ENCODE measurements around the gene DPY19L2.
A peak's percentile ranks its signal among the peaks of the same experiment; 100 is the strongest.
"Not testable (repeated sequence)": the region's sequence is repeated elsewhere in the genome, so short reads cannot be mapped to it uniquely, and the experiment has no call there.

Gene DPY19L2

DNA sequence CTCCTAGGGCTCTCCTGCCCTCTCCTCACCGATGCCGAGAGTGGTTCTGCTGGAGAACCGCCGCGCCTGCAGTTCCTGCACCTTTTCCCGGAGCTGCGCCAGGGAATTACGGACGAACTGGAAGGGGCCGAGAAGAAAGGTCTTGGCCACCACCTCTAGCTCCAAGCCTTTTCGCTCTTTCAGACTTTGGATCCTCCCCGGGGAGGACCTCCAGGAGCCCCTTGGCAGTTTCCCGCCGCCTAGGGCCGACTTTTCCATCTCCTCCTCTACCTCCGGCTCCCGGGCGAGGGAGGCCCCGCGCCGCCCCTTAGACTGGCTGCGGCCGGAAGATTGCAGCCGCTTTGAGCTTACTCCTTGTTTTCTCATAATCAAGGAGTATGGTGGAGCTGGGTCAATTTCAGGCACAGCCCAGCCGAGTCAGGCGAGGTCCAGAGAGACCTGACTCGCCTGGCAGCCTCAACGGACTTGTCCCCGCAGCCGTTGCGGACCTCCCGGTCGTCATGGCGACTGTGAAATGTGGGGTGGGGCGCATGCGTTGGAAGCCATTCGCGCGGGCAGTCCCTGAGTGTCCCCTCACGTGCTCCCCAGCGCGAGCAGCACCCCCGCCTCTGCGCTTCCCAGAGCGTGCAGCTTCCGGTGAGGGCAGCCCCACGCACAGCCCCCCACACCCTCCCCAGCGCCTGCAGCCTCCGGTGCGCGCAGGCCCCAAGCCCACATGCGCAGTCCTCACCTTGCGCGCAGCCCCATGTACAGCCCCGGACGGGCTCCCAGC is at the start of gene DPY19L2:
DPY19L2 (minus strand) TSS at position 466 of the 772 bp plus-strand sequence; CDS start at position 366, 100 bp downstream.
- peak within 1 kb of the TSS; percentile 60 to 76 for H3K4me3 ChIP-seq (ENCODE audit: low read depth in 1 of 2, low read length in 2 of 2)
- H3K9me3 ChIP-seq (ENCODE audit: control insufficient read depth in 1 of 2, low read length in 2 of 2), result no peaks in the 10 kb centered on the region
- no peaks in the 10 kb centered on the region for H3K36me3 ChIP-seq (ENCODE audit: control insufficient read depth in 1 of 2, insufficient read depth in 2 of 2, low read length in 2 of 2)
- H3K27me3 ChIP-seq (ENCODE audit: low read depth, low read length), result no peaks in the 10 kb centered on the region
- peak within 1 kb of the TSS; percentile 45 for H3K27ac ChIP-seq (ENCODE audit: low read length)
- H3K4me1 ChIP-seq (ENCODE audit: control insufficient read depth in 1 of 2, insufficient read depth in 2 of 2, low read length in 2 of 2), result no peaks in the 10 kb centered on the region

DNA sequence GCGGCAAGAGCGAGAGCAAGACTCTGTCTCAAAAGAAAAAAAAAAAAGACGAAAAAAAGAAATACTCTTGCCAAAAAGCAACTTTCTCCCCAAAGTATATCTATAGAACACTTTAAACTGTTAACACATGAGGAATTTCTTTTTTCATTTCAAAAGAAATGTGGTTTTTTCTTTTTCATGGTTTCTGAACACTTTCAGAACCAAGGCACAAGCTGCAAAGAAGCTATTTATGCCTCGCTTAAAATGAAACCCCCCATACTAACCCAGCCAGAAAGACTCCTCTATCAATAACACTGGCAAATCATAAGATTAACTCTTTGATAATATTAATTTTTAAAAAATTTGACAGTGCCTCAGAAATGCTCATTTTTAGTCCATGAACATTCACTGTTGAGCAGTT is 48.6 kb upstream of the DPY19L2 start:
- H3K4me1 ChIP-seq (ENCODE audit: control insufficient read depth in 1 of 2, insufficient read depth in 2 of 2, low read length in 2 of 2); H3K27ac ChIP-seq (ENCODE audit: low read length); H3K36me3 ChIP-seq (ENCODE audit: control insufficient read depth in 1 of 2, insufficient read depth in 2 of 2, low read length in 2 of 2); H3K9me3 ChIP-seq (ENCODE audit: control insufficient read depth in 1 of 2, low read length in 2 of 2); H3K4me3 ChIP-seq (ENCODE audit: low read depth in 1 of 2, low read length in 2 of 2); H3K27me3 ChIP-seq (ENCODE audit: low read depth, low read length): not testable (repeated sequence)

DNA sequence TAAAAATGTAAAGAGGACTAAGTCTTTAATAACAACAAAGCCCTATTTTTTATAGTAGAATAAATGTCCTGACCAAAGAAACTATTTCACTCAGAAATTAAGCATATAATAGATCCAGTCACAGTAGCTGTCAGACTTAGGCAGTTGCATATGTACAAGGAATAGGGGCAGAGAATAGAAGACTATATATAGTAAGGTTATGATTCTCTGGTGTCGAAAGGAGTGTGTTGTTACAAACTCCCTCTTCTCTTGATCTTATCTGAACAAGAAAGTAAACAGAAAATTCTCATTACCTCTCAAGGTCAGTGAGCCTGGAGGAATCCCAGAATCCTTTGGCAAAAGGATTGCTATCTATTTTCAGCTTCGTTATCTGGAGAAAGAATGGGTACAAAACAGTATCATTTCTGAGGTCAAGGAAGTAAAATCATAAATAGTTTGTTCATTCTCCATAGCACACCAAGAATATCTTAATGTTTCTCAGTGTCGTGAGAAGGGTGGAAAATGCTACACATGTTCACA is 46.9 kb upstream of the DPY19L2 start:
- not testable (repeated sequence) for H3K4me1 ChIP-seq (ENCODE audit: control insufficient read depth in 1 of 2, insufficient read depth in 2 of 2, low read length in 2 of 2); H3K9me3 ChIP-seq (ENCODE audit: control insufficient read depth in 1 of 2, low read length in 2 of 2); H3K27me3 ChIP-seq (ENCODE audit: low read depth, low read length); H3K4me3 ChIP-seq (ENCODE audit: low read depth in 1 of 2, low read length in 2 of 2); H3K27ac ChIP-seq (ENCODE audit: low read length); H3K36me3 ChIP-seq (ENCODE audit: control insufficient read depth in 1 of 2, insufficient read depth in 2 of 2, low read length in 2 of 2)

DNA sequence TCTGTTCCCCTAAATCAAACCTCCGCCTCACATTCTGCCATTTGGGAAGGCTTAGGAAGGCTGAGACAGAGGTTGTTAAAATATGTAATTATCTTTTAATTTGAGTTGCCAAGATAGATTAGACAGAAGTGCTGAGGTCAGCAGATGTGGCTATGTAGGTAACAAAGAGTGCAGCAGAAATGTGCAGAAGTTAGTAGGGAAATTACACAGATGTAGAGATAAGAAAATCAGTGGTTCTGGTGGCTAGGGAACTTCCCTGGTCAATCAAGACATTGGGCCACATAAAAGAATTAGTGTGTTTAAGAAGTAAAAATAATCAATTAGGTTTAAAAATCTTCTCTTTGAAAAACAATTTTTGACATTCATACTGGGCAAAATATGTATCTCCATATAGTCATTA is 46.1 kb upstream of the DPY19L2 start:
- not testable (repeated sequence) for H3K27ac ChIP-seq (ENCODE audit: low read length); H3K27me3 ChIP-seq (ENCODE audit: low read depth, low read length); H3K4me3 ChIP-seq (ENCODE audit: low read depth in 1 of 2, low read length in 2 of 2); H3K4me1 ChIP-seq (ENCODE audit: control insufficient read depth in 1 of 2, insufficient read depth in 2 of 2, low read length in 2 of 2); H3K36me3 ChIP-seq (ENCODE audit: control insufficient read depth in 1 of 2, insufficient read depth in 2 of 2, low read length in 2 of 2); H3K9me3 ChIP-seq (ENCODE audit: control insufficient read depth in 1 of 2, low read length in 2 of 2)

DNA sequence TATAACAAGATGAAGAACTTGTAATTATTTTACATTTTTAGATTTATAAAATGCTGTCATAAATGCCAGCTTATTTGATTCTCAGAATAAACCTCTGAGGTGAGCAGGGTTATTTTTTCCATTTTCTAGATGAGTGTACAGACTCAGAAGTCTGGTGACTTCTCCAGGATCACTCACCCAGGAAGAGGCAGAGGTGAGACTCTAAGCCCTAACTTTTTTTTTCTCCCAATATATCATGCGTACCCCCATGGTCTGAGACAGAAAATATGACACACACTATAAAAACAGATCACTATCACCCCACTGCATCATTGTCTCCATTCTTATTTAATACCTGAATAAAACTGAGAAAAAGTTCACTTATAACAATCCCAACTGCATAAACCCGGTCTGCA is 45.4 kb upstream of the DPY19L2 start:
- not testable (repeated sequence) for H3K9me3 ChIP-seq (ENCODE audit: control insufficient read depth in 1 of 2, low read length in 2 of 2); H3K4me1 ChIP-seq (ENCODE audit: control insufficient read depth in 1 of 2, insufficient read depth in 2 of 2, low read length in 2 of 2); H3K36me3 ChIP-seq (ENCODE audit: control insufficient read depth in 1 of 2, insufficient read depth in 2 of 2, low read length in 2 of 2); H3K27me3 ChIP-seq (ENCODE audit: low read depth, low read length); H3K4me3 ChIP-seq (ENCODE audit: low read depth in 1 of 2, low read length in 2 of 2); H3K27ac ChIP-seq (ENCODE audit: low read length)

DNA sequence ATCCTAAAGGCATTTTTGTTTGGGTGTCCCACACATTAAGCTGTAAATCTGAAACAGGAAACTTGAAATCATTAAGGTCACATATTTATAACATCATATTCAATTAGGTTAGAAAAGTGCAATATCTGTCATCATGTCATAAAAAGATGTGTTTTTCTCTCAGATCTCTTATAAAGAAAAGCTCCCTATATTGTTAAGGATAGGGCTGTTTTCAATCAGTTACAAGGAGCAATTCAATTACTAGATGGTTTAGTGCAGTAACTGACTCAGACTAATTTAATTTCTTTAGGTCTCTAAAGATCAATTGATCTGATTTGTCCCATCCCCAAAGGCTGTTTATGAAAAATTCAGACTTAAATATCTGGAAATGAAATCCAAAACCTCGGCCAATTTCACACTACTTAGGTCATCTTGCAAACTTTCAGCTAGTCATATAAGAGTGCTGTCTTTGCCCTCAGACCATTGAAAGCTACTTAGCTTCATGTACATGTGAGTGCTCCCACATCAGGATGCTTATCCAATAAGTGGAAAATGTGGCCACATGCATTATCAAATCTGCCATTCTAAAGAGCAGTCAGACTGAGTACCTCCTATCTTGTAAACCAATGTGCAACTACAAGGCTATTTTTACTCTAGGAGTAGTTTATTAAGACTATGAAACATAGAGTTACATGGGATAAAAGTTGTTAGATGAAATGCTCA is 44.8 kb upstream of the DPY19L2 start:
- not testable (repeated sequence) for H3K4me1 ChIP-seq (ENCODE audit: control insufficient read depth in 1 of 2, insufficient read depth in 2 of 2, low read length in 2 of 2); H3K27me3 ChIP-seq (ENCODE audit: low read depth, low read length); H3K4me3 ChIP-seq (ENCODE audit: low read depth in 1 of 2, low read length in 2 of 2); H3K9me3 ChIP-seq (ENCODE audit: control insufficient read depth in 1 of 2, low read length in 2 of 2); H3K27ac ChIP-seq (ENCODE audit: low read length); H3K36me3 ChIP-seq (ENCODE audit: control insufficient read depth in 1 of 2, insufficient read depth in 2 of 2, low read length in 2 of 2)

DNA sequence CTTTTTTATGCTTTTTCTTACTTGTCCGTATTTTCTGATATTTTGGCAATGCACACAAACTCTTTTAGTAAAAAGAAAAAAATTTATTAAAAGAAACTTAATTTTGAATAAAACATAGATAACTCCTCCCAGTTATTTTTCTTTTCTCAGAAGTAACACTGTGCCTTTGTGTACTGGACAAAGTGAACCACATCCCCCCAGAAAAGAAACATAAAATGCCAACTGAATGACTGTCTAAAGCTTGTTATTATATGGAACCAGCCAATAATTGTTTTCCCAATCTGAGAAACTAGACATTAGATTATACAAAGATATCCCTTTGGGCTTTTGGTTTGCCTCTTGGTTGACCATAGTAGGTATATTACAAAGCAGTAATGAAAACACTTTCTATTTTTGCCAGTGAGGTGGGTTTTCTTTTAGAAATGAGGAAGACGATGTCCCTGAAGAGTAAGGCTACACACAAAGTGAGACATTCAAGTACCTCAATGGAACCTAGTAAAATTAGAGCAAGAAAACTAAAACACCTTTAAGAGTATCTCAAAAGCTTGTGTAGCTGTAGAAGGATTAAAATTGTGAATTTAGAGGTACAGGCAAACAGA is 44.2 kb upstream of the DPY19L2 start:
- not testable (repeated sequence) for H3K27me3 ChIP-seq (ENCODE audit: low read depth, low read length); H3K4me3 ChIP-seq (ENCODE audit: low read depth in 1 of 2, low read length in 2 of 2); H3K36me3 ChIP-seq (ENCODE audit: control insufficient read depth in 1 of 2, insufficient read depth in 2 of 2, low read length in 2 of 2); H3K9me3 ChIP-seq (ENCODE audit: control insufficient read depth in 1 of 2, low read length in 2 of 2); H3K27ac ChIP-seq (ENCODE audit: low read length); H3K4me1 ChIP-seq (ENCODE audit: control insufficient read depth in 1 of 2, insufficient read depth in 2 of 2, low read length in 2 of 2)

DNA sequence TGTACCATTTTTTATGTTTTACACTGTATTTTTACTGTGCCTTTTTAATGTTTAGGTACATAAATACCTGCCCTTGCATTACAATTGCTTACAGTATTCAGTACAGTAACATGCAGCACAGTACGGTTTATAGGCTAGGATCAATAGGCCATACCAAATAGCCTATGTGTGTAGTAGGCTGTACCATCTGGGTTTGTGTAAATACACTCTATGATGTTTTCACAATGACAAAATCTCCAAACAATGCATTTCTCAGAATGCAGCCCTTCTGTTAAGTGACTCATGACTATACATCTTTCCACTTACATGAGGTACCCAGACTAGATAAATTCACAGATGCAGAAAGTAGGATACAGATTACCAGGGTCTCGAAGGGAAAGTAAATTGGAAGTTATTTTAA is 43.0 kb upstream of the DPY19L2 start:
- H3K4me1 ChIP-seq (ENCODE audit: control insufficient read depth in 1 of 2, insufficient read depth in 2 of 2, low read length in 2 of 2); H3K4me3 ChIP-seq (ENCODE audit: low read depth in 1 of 2, low read length in 2 of 2); H3K9me3 ChIP-seq (ENCODE audit: control insufficient read depth in 1 of 2, low read length in 2 of 2); H3K27ac ChIP-seq (ENCODE audit: low read length); H3K36me3 ChIP-seq (ENCODE audit: control insufficient read depth in 1 of 2, insufficient read depth in 2 of 2, low read length in 2 of 2); H3K27me3 ChIP-seq (ENCODE audit: low read depth, low read length): not testable (repeated sequence)

DNA sequence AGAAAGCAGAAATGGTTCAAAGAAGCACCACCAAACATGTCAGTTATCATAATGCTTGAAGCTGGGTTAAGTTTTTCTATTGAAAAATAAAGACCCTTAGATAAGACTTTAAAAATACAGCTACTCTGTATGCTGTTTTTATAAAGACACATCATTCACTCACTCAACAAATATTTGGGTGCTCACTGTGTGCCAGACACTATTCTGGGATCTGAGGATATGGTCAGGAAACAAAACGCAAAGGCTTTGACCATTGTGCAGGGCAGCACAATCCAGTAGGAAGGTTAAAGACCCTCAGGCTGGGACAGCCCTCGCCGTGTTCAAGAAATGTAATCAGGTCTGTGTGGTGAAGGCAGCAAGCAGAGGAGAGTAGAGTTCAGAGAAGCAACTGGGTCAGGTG is 38.0 kb upstream of the DPY19L2 start:
- Histone ChIP-seq H3K4me3 (ENCODE audit: low read depth in 1 of 2, low read length in 2 of 2) (no peak overlapping the region), H3K9me3 (ENCODE audit: control insufficient read depth in 1 of 2, low read length in 2 of 2) (no peaks in the 10 kb centered on the region), H3K4me1 (ENCODE audit: control insufficient read depth in 1 of 2, insufficient read depth in 2 of 2, low read length in 2 of 2) (no peaks in the 10 kb centered on the region), H3K27me3 (ENCODE audit: low read depth, low read length) (no peaks in the 10 kb centered on the region), H3K36me3 (ENCODE audit: control insufficient read depth in 1 of 2, insufficient read depth in 2 of 2, low read length in 2 of 2) (no peaks in the 10 kb centered on the region), H3K27ac (ENCODE audit: low read length) (no peak overlapping the region)

DNA sequence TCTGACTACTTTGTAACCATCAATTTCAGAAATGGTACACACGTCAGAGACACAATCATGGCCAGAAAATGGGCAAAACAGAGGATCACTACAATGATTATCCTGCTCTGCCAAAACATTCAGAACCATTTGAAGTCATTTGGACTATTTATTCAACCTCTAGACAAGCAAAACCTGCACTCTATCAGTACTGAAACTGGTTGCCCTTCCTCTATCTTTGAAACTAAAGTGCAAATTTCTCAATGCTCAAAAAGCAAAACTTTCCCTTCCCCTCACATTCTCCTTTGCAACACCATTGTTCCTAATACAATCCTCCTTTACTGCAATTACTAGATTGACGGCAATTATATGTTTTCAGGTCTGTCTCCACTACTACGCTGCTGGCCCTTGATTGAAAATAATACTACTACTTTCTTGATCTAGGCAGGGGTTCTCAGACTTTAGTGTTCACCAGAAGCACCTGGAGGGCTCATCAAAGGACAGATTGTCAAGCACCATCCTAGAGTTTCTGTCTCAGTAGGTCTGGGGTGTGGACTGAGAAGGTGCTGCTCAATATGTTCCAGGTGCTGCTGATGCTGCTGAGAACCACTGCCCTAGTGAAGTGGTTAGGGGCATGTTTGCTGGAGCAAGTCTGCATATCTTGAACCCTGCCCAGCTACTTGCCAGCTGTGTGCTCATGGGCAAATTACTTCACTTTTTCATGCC is 31.5 kb upstream of the DPY19L2 start:
- H3K9me3 ChIP-seq (ENCODE audit: control insufficient read depth in 1 of 2, low read length in 2 of 2); H3K4me1 ChIP-seq (ENCODE audit: control insufficient read depth in 1 of 2, insufficient read depth in 2 of 2, low read length in 2 of 2); H3K4me3 ChIP-seq (ENCODE audit: low read depth in 1 of 2, low read length in 2 of 2); H3K36me3 ChIP-seq (ENCODE audit: control insufficient read depth in 1 of 2, insufficient read depth in 2 of 2, low read length in 2 of 2); H3K27ac ChIP-seq (ENCODE audit: low read length); H3K27me3 ChIP-seq (ENCODE audit: low read depth, low read length): not testable (repeated sequence)

DNA sequence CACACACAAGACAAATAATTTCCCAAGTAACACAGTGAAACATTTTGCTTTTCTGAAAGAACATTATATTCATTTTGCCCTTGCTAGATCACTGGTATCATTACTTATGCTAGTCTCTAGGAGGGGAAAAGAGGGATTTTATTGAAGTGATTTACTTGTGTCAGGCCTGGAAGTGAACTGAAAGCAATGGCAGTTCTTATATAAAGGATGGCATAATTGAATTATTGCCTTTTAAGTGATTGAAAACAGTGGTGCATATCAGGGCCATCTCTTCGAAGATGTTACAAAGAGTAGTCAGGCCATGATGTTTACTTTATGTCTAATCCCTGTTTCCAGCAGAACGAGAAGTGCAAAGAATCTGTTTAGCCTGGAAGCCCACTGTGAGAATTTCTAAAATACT is 30.7 kb upstream of the DPY19L2 start:
- not testable (repeated sequence) for H3K4me1 ChIP-seq (ENCODE audit: control insufficient read depth in 1 of 2, insufficient read depth in 2 of 2, low read length in 2 of 2); H3K9me3 ChIP-seq (ENCODE audit: control insufficient read depth in 1 of 2, low read length in 2 of 2); H3K27me3 ChIP-seq (ENCODE audit: low read depth, low read length); H3K4me3 ChIP-seq (ENCODE audit: low read depth in 1 of 2, low read length in 2 of 2); H3K36me3 ChIP-seq (ENCODE audit: control insufficient read depth in 1 of 2, insufficient read depth in 2 of 2, low read length in 2 of 2); H3K27ac ChIP-seq (ENCODE audit: low read length)
